ENCODE measurements around the gene PSME3.

Gene PSME3

GRCh38 chr17:42818379-42818778 lies 14.8 kb upstream of the PSME3 start:
- no peak for DNase-seq

GRCh38 chr17:42819939-42820535 lies 13.2 kb upstream of the PSME3 start:
- DNase-seq, result no peak

DNA sequence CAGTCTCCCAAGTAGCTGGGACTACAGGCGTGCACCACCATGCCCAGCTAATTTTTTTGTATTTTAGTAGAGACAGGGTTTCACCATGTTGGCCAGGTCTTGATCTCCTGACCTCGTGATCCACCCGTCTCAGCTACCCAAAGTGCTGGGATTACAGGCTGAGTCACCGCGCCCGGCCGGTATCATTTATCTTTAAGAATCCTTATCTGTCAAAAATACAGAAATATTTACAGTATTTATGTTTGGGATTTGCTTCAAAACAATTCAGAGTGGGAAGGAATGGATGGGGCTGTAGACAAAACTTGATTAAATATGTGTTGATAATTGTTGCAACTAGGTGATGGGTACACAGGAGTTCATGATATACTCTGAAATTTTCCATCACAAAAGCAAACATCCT lies 12.0 kb upstream of the PSME3 start:
- DNase-seq, result no peak

GRCh38 chr17:42827472-42827871 lies 5.7 kb upstream of the PSME3 start:
- no peak for DNase-seq

GRCh38 chr17:42830971-42831370 lies 2.2 kb upstream of the PSME3 start:
- no peak for DNase-seq

- no peak for DNase-seq
Measured at GRCh38 chr17:42832213-42832933, 824 bp upstream of the PSME3 start.

DNA sequence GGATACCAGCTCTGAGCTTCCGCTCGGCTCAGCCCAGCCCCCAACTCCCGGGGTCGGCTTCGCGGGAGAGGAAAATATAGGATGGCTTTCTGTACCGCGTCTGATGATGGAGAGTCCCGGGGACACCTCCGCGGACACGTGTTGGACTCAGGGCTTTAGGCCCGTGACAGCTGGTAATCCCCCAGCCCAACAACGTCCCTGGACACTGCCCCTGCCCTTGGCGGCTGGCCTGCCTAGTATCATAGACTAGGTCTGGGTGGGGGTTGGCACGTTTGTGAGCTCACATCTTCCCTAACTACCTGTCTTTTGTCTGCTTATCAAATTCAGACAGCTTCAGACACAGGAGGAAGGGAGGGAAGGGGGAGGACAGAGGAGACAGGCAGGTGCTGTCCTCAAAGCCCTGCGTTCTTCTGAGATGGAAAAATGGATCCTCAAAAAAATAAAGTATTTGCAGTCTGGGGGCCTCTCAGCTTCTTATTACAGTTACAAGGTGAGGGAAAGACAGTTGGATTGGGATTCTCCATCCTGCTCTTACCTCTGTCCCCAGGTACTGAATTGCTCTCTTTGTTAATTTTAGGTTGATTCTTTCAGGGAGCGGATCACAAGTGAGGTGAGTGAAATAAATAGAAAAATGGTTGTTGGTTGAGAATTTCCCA lies 698 bp downstream of the PSME3 start:
- no peak for DNase-seq

- DNase-seq, result no peak
Measured at GRCh38 chr17:42835732-42836131, 2.5 kb downstream of the PSME3 start.

- no peak for DNase-seq
Measured at GRCh38 chr17:42841975-42842685, 8.9 kb downstream of the PSME3 start.

DNA sequence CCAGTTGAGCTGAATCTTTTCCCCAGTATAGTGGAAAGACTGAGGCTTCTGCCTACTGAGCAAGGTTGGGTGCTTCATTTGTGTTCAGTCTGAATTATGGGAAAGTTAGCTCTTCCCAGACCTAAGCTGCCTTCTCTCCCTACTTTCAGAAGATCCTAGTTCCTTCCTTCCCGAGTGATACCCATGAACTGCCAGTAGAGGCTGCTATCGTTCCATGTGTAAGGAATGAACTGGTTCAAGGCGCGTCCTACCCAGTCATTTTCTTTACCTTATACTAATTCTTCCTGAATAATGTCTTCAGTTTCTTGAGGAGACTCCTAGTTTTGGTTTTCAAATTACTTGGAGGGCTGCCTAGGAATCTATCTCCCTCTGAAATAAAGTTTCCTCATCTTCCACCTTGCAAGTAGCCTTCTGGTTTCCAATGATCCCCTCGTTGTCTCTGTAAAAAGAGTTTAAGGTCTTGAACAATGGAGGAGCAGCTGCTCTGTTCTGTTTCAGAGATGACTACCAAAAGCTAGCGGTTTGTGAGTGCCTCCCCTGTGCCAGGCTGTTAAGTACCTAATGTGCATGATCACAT lies 10.2 kb downstream of the PSME3 start:
- peak; percentile 23 for DNase-seq

- DNase-seq, result no peak
Measured at GRCh38 chr17:42844271-42844670, 11.1 kb downstream of the PSME3 start, which contains the start of gene AOC2. Gene AOC2 (plus strand): TSS chr17:42844580. CDS start chr17:42844627, 47 bp downstream.

- no peak for DNase-seq
Measured at GRCh38 chr17:42844761-42845555, 11.8 kb downstream of the PSME3 start.

DNA sequence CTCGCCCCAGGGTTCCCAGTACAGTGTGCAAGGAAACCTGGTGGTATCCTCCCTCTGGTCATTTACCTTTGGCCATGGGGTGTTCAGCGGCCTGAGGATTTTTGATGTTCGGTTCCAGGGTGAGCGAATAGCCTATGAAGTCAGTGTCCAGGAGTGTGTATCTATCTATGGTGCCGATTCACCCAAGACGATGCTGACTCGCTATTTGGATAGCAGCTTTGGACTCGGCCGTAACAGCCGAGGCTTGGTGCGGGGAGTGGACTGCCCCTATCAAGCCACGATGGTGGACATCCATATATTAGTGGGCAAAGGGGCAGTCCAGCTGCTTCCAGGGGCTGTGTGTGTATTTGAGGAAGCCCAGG lies 12.3 kb downstream of the PSME3 start:
- no peak for DNase-seq

DNA sequence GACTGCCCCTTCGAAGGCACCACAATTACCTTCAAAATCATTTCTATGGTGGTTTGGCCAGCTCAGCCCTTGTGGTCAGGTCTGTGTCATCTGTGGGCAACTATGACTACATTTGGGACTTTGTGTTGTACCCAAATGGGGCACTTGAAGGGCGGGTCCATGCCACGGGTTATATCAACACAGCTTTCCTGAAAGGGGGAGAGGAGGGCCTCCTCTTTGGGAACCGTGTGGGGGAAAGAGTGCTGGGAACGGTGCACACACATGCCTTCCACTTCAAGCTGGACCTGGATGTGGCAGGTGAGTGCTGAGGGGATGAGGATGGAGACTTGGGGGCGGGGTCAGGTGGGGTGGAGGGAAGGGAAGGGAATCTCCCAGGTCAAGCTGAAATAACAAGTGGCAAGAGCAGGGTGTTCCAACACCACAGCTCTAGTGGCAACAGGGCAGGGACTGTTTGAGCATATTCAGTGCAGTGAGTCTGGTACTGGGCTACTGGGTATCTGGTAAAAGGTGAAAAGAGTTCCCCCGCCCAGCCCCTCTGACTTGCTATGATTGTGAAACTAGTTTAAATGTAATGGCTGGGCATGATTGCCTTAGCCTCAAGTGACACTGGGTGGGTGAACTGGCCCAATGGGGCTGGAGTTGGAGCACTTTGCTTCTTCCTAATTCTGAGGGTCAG lies 12.9 kb downstream of the PSME3 start:
- no peak for DNase-seq

DNA sequence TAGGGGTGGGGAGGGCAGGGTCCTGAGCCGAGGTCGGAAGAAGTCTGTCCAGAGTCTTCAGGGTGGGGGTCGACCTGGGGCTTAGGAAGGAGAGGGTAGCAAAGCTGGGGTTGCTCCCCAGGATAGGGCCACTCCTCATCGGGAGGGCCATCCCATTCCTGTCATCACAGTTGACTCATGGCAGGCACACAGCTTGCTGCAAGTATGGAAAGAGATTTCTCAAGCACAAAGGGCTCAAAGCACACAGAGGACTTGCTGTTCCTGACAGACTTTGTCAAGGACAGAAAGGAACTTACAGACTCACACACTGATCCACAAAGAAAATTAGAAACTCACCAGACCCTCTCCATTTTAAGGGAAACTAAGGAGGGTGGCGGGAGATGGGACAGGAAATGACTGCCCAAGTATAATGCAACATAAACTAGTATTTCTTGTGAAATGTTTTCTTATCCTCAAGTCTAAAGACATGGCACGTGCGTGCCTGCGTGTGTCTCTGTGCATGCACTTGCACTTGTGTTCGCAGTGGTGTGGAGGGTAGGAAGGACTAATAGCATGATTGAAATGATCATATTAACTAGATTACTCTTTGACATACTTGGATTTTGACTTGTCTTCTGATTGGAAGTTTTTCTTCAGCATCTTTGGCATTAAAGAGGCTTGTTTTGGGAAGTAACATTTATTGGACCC lies 13.5 kb downstream of the PSME3 start:
- DNase-seq, result no peak

DNA sequence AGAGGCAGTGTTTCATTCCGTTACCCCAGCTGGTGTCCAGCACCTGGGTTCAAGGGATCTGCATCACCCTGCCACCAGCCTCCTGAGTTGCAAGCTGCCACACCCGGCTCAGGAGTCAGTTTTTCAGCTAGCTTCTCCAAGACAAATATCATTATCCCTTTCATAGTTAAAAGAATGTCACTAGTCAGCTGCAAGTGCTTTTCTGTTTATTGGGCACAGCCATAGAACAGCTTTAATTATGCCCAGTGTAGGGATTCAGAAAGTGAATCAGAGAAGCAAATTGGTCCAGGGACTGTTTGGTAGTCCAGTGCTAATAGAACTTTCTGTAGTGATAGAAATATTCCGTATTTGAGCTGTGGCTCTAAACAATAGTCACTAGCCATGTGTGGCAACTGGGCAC lies 14.9 kb downstream of the PSME3 start:
- no peak for DNase-seq

DNA sequence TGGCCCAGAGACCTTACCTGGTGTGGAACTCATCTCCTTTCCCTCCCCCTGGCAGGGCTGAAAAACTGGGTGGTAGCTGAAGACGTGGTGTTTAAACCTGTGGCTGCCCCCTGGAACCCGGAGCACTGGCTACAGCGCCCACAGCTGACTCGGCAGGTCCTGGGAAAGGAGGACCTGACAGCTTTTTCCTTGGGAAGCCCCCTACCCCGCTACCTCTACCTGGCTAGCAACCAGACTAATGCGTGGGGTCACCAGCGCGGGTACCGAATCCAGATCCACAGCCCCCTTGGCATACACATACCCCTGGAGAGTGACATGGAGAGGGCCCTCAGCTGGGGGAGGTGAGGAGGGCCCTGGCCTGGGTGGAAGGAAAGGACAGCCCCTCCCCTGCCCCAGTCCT lies 15.8 kb downstream of the PSME3 start:
- no peak for DNase-seq

DNA sequence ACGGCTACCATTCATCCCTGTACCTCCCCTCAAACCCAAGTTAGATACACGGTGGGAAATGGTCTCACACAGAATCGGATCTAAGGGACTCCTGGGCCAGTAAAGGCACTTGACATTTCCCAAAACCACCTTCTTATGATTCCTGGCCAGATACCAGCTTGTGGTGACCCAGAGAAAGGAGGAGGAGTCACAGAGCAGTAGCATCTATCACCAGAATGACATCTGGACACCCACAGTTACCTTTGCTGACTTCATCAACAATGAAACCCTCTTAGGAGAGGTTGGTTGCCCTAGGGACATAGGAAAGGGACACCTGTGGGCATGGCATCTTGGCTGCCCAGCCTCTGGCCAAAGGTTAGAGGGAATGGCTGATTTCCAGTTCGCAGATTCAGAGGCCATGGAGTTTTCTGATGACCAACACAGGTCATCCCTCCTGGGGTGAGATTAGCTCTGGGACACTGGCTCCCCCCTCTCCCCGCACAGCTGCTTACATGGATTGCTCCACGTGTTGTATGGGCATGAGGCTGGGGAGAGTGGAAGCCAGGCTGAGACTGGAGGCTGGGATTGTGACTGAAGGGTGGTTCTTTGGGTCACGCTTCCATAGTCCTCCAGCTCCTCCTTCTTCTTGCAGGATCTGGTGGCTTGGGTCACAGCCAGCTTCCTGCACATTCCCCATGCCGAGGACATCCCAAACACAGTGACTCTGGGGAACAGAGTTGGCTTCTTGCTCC lies 16.4 kb downstream of the PSME3 start:
- DNase-seq, result no peak

- no peak for DNase-seq
Measured at GRCh38 chr17:42850954-42851353, 17.8 kb downstream of the PSME3 start, which contains the start of gene AOC3. Gene AOC3 (plus strand): TSS chr17:42851199. CDS start chr17:42851344, 145 bp downstream.
